Prostate gland (tissue), 2 donors: Measurements from ENCODE around the gene TTBK2. TPM values are rescaled to one million over a fixed set of nuclear protein-coding genes. Genes with fewer than 3 reads are reported as not detected.

Experiments used
- DNase-seq: peaks from one replicate; pipeline ENCODE4 v3.0.0-alpha.2; 2019; ENCODE audit warnings: low spot score
- H3K27ac ChIP-seq, 2 donors: fragments of 200-600 bp; sonication (generic); 2 replicates each; pipeline ENCODE4 v1.5.1; 2017 to 2019
- H3K27me3 ChIP-seq: fragments of 200-600 bp; sonication (generic); replicated peaks from 2 replicates; pipeline ENCODE4 v1.5.1; 2019; ENCODE audit not compliant: insufficient read depth
- H3K36me3 ChIP-seq, 2 donors: fragments of 200-600 bp; sonication (generic); 1 replicate in 1 of 2; 2 replicates in 1 of 2; pipeline versions ENCODE4 v1.5.1 to v1.8.1; 2017 to 2019
- H3K4me1 ChIP-seq: fragments of 200-600 bp; sonication (generic); replicated peaks from 2 replicates; pipeline ENCODE4 v1.5.1; 2019
- H3K4me3 ChIP-seq, 2 donors: fragments of 200-600 bp; sonication (generic); 2 replicates each; pipeline ENCODE4 v1.5.1; 2017 to 2019
- H3K9me3 ChIP-seq: fragments of 200-600 bp; sonication (generic); 2 replicates; pipeline ENCODE4 v1.5.1; 2017
- CTCF ChIP-seq, 4 experiments: fragments of 200-600 bp in 2 of 4; fragments of 450-650 bp in 2 of 4; sonication (generic) in 2 of 4; IDR thresholded peaks; 1 replicate in 3 of 4; 2 replicates in 1 of 4; pipeline ENCODE4 v1.5.1; 2016 to 2019; ENCODE audit warnings: antibody characterized with exemption in 4 of 4, mild to moderate bottlenecking in 2 of 4, moderate library complexity in 2 of 4
- POLR2A ChIP-seq: fragments of 450-650 bp; IDR thresholded peaks from one replicate; pipeline ENCODE4 v1.6.1; 2016; ENCODE audit warnings: antibody characterized with exemption, mild to moderate bottlenecking
- POLR2AphosphoS5 ChIP-seq: sonication (generic); formaldehyde crosslinking; IDR thresholded peaks from one replicate; pipeline ENCODE4 v1.6.1; 2017; ENCODE audit warnings: antibody characterized with exemption
- WGBS: methylation state at CpG from one replicate; pipeline ENCODE4 v1.1.5; 2018; 5-methylcytosine and 5-hydroxymethylcytosine counted together
- intact Hi-C: fragments of 100-400 bp; cut with DNase I; formaldehyde crosslinking; loops from one replicate; pipeline ENCODE4 v1.14.2; 2022
- total RNA-seq, 2 donors: library from RNA; depleted of rRNA; stranded (reverse); fragments of >200 nt; gene quantifications; one replicate each; pipeline ENCODE4 v1.1.0, GENCODE V29; 2016

Gene TTBK2
- total RNA-seq, 2 donors from 2014 or later, result 20.4 to 30.3 TPM

GRCh38 chr15:42719043-42719442 lies 201.5 kb downstream of the TTBK2 start:
- intact Hi-C loops, result no loop called here
- Histone ChIP-seq H3K4me3 (no peak overlapping the region), H3K9me3 (no peaks in the 10 kb centered on the region), H3K4me1 (no peaks in the 10 kb centered on the region), H3K27ac (no peak overlapping the region), H3K27me3 (no peaks in the 10 kb centered on the region), H3K36me3 (no peaks in the 10 kb centered on the region)
- TF ChIP-seq POLR2A (no peak), POLR2AphosphoS5 (no peak), CTCF (IDR thresholded peaks at IDR 0.05) (no peak)
- DNase-seq, result no peak
- WGBS, result 89% methylated on average over 6 of the region's 6 CpGs

- WGBS, result 94% methylated on average over 2 of the region's 2 CpGs
- H3K36me3 ChIP-seq, result no peaks in the 10 kb centered on the region
- H3K4me3 ChIP-seq, result no peak overlapping the region
- no peak overlapping the region for H3K27ac ChIP-seq
- no peaks in the 10 kb centered on the region for H3K4me1 ChIP-seq
- no peaks in the 10 kb centered on the region for H3K27me3 ChIP-seq
- no peaks in the 10 kb centered on the region for H3K9me3 ChIP-seq
- DNase-seq, result no peak
- TF ChIP-seq POLR2AphosphoS5 (no peak), CTCF (IDR thresholded peaks at IDR 0.05) (no peak), POLR2A (no peak)
- intact Hi-C loops, result no loop called here
These were observed 204.0 kb downstream of the TTBK2 start for GRCh38 chr15:42716626-42717025.

GRCh38 chr15:42716125-42716524 lies 204.5 kb downstream of the TTBK2 start:
- Histone ChIP-seq H3K36me3 (no peaks in the 10 kb centered on the region), H3K4me3 (no peak overlapping the region), H3K27me3 (no peaks in the 10 kb centered on the region), H3K9me3 (no peaks in the 10 kb centered on the region), H3K27ac (no peak overlapping the region), H3K4me1 (no peaks in the 10 kb centered on the region)
- TF ChIP-seq POLR2AphosphoS5 (no peak), CTCF (IDR thresholded peaks at IDR 0.05) (no peak), POLR2A (no peak)
- intact Hi-C loops, result no loop called here
- WGBS, result 81% methylated on average over 5 of the region's 5 CpGs
- DNase-seq, result no peak

DNA sequence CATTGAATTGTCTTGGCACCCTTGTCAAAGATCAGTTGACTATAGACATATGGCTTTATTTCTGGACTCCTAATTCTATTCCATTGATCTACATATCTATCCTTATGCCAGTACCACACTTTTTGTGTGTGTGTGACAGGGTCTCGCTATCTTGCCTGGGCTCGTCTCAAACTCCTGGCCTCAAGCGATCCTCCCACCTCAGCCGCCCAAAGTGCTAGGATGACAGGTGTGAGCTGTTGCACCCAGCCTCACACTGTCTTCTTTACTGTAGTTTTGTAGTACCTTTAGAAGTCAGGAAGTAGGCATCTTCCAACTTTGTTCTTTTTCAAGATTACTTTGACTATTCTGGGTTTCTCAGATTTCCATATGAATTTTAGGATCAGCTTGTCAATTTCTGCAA lies 208.0 kb downstream of the TTBK2 start:
- intact Hi-C loops, result no loop called here
- no peaks in the 10 kb centered on the region for H3K4me1 ChIP-seq
- no peaks in the 10 kb centered on the region for H3K27me3 ChIP-seq
- H3K9me3 ChIP-seq, result no peaks in the 10 kb centered on the region
- TF ChIP-seq POLR2AphosphoS5, result no peak
- TF ChIP-seq POLR2A, result no peak
- H3K36me3 ChIP-seq, result no peaks in the 10 kb centered on the region
- no peak overlapping the region for H3K4me3 ChIP-seq
- DNase-seq, result no peak
- no peak overlapping the region for H3K27ac ChIP-seq
- 80% methylated on average over 4 of the region's 4 CpGs for WGBS

DNA sequence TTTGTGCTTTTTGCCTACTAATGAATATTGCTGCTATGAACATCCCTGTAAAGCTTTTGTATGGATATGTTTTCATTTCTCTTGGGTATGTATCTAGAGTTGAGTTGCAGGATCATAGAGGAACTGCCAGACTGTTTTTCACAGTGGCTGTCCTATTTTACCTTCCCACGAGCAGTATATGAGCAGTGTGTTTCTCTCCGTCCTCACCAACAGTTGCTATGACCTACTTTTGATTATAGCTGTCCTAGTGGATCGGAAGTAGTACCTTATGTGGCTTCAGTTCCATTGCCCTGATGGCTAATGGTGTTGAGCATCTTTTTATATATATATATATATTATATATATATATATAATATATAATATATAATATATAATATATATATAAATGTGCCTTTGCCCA lies 208.8 kb downstream of the TTBK2 start:
- H3K36me3 ChIP-seq, result no peaks in the 10 kb centered on the region
- no peak for TF ChIP-seq POLR2A
- TF ChIP-seq POLR2AphosphoS5, result no peak
- no peak for TF ChIP-seq CTCF (IDR thresholded peaks at IDR 0.05)
- intact Hi-C loops, result no loop called here
- DNase-seq, result no peak
- H3K4me3 ChIP-seq, result no peak overlapping the region
- no peak overlapping the region for H3K27ac ChIP-seq
- H3K4me1 ChIP-seq, result no peaks in the 10 kb centered on the region
- H3K27me3 ChIP-seq, result no peaks in the 10 kb centered on the region
- WGBS, result 81% methylated on average over 3 of the region's 3 CpGs
- H3K9me3 ChIP-seq, result no peaks in the 10 kb centered on the region
